A549 (cell line): Measurements from ENCODE around the gene CTIF. TPM values are rescaled to one million over a fixed set of nuclear protein-coding genes. Genes with fewer than 3 reads are reported as not detected.

Experiments used
- ATAC-seq, 2 experiments: fragments of 200-7000 bp in 1 of 2; fragments of >200 bp in 1 of 2; cut with Nextera tagmentation in 1 of 2; cut with Tn5 transposase in 1 of 2; 3 replicates each; pipeline versions ENCODE4 v1.8.0 to v1.9.1; 2018 to 2020; ENCODE audit warnings: mild to moderate bottlenecking in 1 of 2, moderate library complexity in 1 of 2
- CTCF ChIA-PET: fragments of 300-600 bp; sonication (Branson Sonifier 250); formaldehyde crosslinking; extraction: SDS; loops from one replicate; lab custom pipeline; 2021; ENCODE audit warnings: antibody characterized with exemption, inconsistent platforms; lab: Yijun Ruan, JAX
- POLR2A ChIA-PET: fragments of 350-600 bp; formaldehyde crosslinking; extraction: SDS; loops from one replicate; lab custom pipeline; 2021; ENCODE audit warnings: antibody characterized with exemption, inconsistent platforms; lab: Yijun Ruan, JAX
- DNase-seq, 2 experiments: peaks; one replicate each; pipeline versions ENCODE4 v3.0.0 to v3.0.0-alpha.2; 2011 to 2016; ENCODE audit warnings: low read depth in 1 of 2, low spot score in 1 of 2
- FAIRE-seq: peaks from 2 replicates; lab custom pipeline; 2011; peaks lifted over from hg19 to GRCh38; lab: Jason Lieb, UNC
- H3K27ac ChIP-seq, 2 experiments: fragments of >200 bp; sonication (Bioruptor Twin); formaldehyde crosslinking; 3 replicates each; pipeline ENCODE4 v1.5.1; 2016 to 2017
- H3K4me1 ChIP-seq: fragments of >200 bp; sonication (Bioruptor Twin); formaldehyde crosslinking; 3 replicates; pipeline ENCODE4 v1.6.1; 2016
- H3K4me2 ChIP-seq: fragments of >200 bp; sonication (Bioruptor Twin); formaldehyde crosslinking; 3 replicates; pipeline ENCODE4 v1.6.1; 2016
- H3K4me3 ChIP-seq: fragments of >200 bp; sonication (Bioruptor Twin); formaldehyde crosslinking; 3 replicates; pipeline ENCODE4 v1.5.1; 2016
- H3K9me3 ChIP-seq: fragments of >200 bp; sonication (Bioruptor Twin); formaldehyde crosslinking; 3 replicates; pipeline ENCODE4 v1.6.1; 2016
- BCL3 ChIP-seq: fragments of >200 bp; sonication (Bioruptor Twin); formaldehyde crosslinking; IDR thresholded peaks from 3 replicates; pipeline ENCODE4 v1.6.1; 2016
- CBX2 ChIP-seq: fragments of 200-600 bp; sonication (generic); IDR thresholded peaks from 2 replicates; pipeline ENCODE4 v1.6.1; 2016; ENCODE audit warnings: low read depth, mild to moderate bottlenecking, borderline replicate concordance
- EHMT2 ChIP-seq: fragments of 200-600 bp; sonication (generic); IDR thresholded peaks from 2 replicates; pipeline ENCODE4 v1.6.1; 2016; ENCODE audit warnings: antibody characterized with exemption, low read depth, mild to moderate bottlenecking, moderate library complexity
- ESRRA ChIP-seq: fragments of 150-350 bp; IDR thresholded peaks from 2 replicates; pipeline ENCODE4 v1.6.1; 2014; ENCODE audit warnings: mild to moderate bottlenecking, low read length, borderline replicate concordance
- FOSB ChIP-seq: fragments of 250-450 bp; sonication (Bioruptor Pico); IDR thresholded peaks from 2 replicates; pipeline ENCODE4 v1.5.0; 2020; ENCODE audit warnings: mild to moderate bottlenecking, moderate library complexity
- HES2 ChIP-seq: fragments of >200 bp; sonication (Bioruptor Twin); formaldehyde crosslinking; IDR thresholded peaks from 2 replicates; pipeline ENCODE4 v1.6.1; 2016
- HEYL ChIP-seq: fragments of 250-450 bp; sonication (Bioruptor Pico); IDR thresholded peaks from 2 replicates; pipeline ENCODE4 v1.8.0; 2021; ENCODE audit warnings: mild to moderate bottlenecking, moderate library complexity
- HMGXB4 ChIP-seq: fragments of 250-450 bp; sonication (Bioruptor Pico); IDR thresholded peaks from 2 replicates; pipeline ENCODE4 v1.5.0; 2021; ENCODE audit warnings: mild to moderate bottlenecking, moderate library complexity, borderline replicate concordance
- KDM5A ChIP-seq: fragments of 200-600 bp; sonication (generic); IDR thresholded peaks from 2 replicates; pipeline ENCODE4 v1.6.1; 2016; ENCODE audit warnings: antibody characterized with exemption, mild to moderate bottlenecking
- MAFK ChIP-seq: fragments of 450-650 bp; IDR thresholded peaks from 2 replicates; pipeline ENCODE4 v1.6.1; 2014; ENCODE audit not compliant: partially characterized antibody
- NR3C1 ChIP-seq: fragments of >200 bp; sonication (Bioruptor Twin); formaldehyde crosslinking; IDR thresholded peaks from 3 replicates; pipeline ENCODE4 v1.6.1; 2017
- POLR2A ChIP-seq: IDR thresholded peaks from 2 replicates; pipeline ENCODE4 v1.6.1; 2012; ENCODE audit warnings: mild to moderate bottlenecking, low read length
- RCOR1 ChIP-seq: fragments of 150-350 bp; IDR thresholded peaks from 2 replicates; pipeline ENCODE4 v1.6.1; 2014; ENCODE audit warnings: antibody characterized with exemption, low read length, low read depth
- REST ChIP-seq: fragments of 200-600 bp; sonication (generic); IDR thresholded peaks from 2 replicates; pipeline ENCODE4 v1.6.1; 2016; ENCODE audit warnings: antibody characterized with exemption, mild to moderate bottlenecking, moderate library complexity
- RNF2 ChIP-seq: fragments of 200-600 bp; sonication (generic); IDR thresholded peaks from 2 replicates; pipeline ENCODE4 v1.6.1; 2016; ENCODE audit warnings: low read depth, mild to moderate bottlenecking, antibody characterized with exemption, moderate library complexity, borderline replicate concordance
- SMC3 ChIP-seq: fragments of >200 bp; sonication (Bioruptor Twin); formaldehyde crosslinking; IDR thresholded peaks from 3 replicates; pipeline ENCODE4 v1.6.1; 2018; ENCODE audit warnings: inconsistent platforms
- ZC3H11A ChIP-seq: fragments of 450-650 bp; IDR thresholded peaks from 2 replicates; pipeline ENCODE4 v1.6.1; 2014; ENCODE audit warnings: antibody characterized with exemption, mild to moderate bottlenecking
- ZFP36 ChIP-seq: fragments of 450-650 bp; IDR thresholded peaks from 2 replicates; pipeline ENCODE4 v1.6.1; 2014; ENCODE audit warnings: borderline replicate concordance; ENCODE audit not compliant: partially characterized antibody
- WGBS: methylation state at CpG from one replicate; pipeline ENCODE4 v1.1.6; 2017; ENCODE audit errors: missing lambda C conversion rate; 5-methylcytosine and 5-hydroxymethylcytosine counted together
- polyA plus RNA-seq, 4 experiments: library from polyadenylated mRNA; depleted of rRNA in 3 of 4; stranded (reverse); fragments of >200 nt; fragmentation: RNase III in 1 of 4; extraction: RNeasy Plus Mini Kit Qiagen cat#74134 plus additional on column Dnase treatment in 1 of 4; gene quantifications; 2 replicates in 3 of 4; 3 replicates in 1 of 4; pipeline ENCODE4 v1.2.3, GENCODE V29; 2011 to 2017

The CTIF gene
- polyA plus RNA-seq, 2 of the 4 experiments (the other 2 are of a cell fraction) = 17.0 to 24.7 TPM

- H3K4me3 ChIP-seq = no peak overlapping the region
- POLR2A ChIA-PET = no interaction called here
Observed at GRCh38 chr18:48780913-48781162, 242.0 kb downstream of the CTIF start.

More at GRCh38 chr18:48780913-48781162, 242.0 kb downstream of the CTIF start:
- Histone ChIP-seq H3K9me3 (no peaks in the 10 kb centered on the region), H3K27ac (no peak overlapping the region), H3K4me1 (peaks cover 10% of the 10 kb centered on the region; the same call in 1 of the 3 replicates), H3K4me2 (no peak overlapping the region)
- CTCF ChIA-PET = no interaction called here
- ATAC-seq = no peak
- TF ChIP-seq REST (no peak), KDM5A (no peak), BCL3 (no peak), ESRRA (no peak), RCOR1 (no peak), HES2 (no peak), FOSB (no peak), EHMT2 (no peak), HEYL (CRISPR knock-in tag) (no peak), MAFK (no peak), CBX2 (no peak), POLR2A (no peak), HMGXB4 (no peak), ZC3H11A (no peak), SMC3 (no peak), ZFP36 (no peak), NR3C1 (no peak), RNF2 (no peak)
- no peak for FAIRE-seq
- 82% methylated on average over 3 of the region's 3 CpGs for WGBS
- DNase-seq = no peak
